Measurements from ENCODE around the gene JAML.
A peak's percentile ranks its signal among the peaks of the same experiment; 100 is the strongest.
"Not testable (repeated sequence)": the region's sequence is repeated elsewhere in the genome, so short reads cannot be mapped to it uniquely, and the experiment has no call there.

Gene JAML

DNA sequence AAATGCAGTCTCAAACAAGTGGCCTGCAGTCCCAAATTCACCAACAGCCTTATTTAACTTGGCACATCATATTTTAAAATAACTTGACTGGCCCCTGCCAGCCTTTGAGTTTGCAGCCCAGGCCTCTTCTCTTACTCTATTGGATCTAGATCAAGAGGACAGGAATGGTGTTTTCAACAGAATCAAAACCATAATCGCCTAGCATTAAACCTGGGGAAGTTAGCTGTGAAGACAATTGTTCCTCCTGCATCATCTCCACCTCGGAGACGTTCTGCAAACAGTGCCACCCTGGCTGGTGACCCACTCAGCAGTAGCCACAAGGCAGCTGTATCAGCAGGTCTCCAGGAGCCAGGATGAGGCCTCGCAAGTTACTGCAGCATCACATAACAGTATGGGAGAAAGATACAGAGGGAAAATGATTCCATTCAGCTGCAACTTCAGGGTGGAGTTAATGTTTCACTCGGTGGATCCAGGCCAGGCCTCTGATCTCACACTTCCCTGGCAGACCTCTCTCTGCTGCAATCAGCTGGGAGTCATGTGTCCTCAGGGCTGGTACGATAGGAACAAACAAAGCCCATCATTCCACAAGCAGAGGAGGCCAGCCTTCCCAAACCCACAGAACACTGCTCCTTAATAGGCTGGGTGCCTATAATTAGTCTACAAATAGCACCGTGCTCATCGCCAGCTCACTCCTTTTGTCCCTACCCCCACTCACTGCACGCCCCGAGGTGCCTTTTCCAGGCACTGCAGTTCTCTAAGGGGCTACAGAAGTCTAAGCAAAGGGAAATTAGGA, 29.8 kb downstream of the JAML start:
- peaks cover 6% of the 10 kb centered on the region for H3K4me1 ChIP-seq (ENCODE audit: control insufficient read depth, insufficient read depth, low read depth, low read length)
- H3K79me1 ChIP-seq (replicated peaks; ENCODE audit: low read length, poor library complexity, severe bottlenecking) = no peaks in the 10 kb centered on the region
- no peak overlapping the region for H2BK12ac ChIP-seq (ENCODE audit: low read length in 2 of 2)
- H4K91ac ChIP-seq (ENCODE audit: low read length) = no peak overlapping the region
- no peak overlapping the region for H3K23ac ChIP-seq (ENCODE audit: low read length in 2 of 2)
- no peak overlapping the region for H2AFZ ChIP-seq (ENCODE audit: low read depth, low read length)
- no peak overlapping the region for H2BK5ac ChIP-seq (ENCODE audit: low read depth, low read length, poor library complexity, severe bottlenecking)
- H3K36me3 ChIP-seq (ENCODE audit: control insufficient read depth in 1 of 2, insufficient read depth in 2 of 2, low read depth in 1 of 2, low read length in 2 of 2) = no peaks in the 10 kb centered on the region
- H2BK15ac ChIP-seq (ENCODE audit: low read depth, poor library complexity, severe bottlenecking) = no peak overlapping the region
- DNase-seq = peak; percentile 23
- no peak overlapping the region for H4K8ac ChIP-seq (ENCODE audit: low read length)
- no peak overlapping the region for H3K14ac ChIP-seq (ENCODE audit: low read length in 2 of 2)
- H3K4ac ChIP-seq (ENCODE audit: low read depth in 1 of 2, low read length in 2 of 2) = no peak overlapping the region
- H3K18ac ChIP-seq (ENCODE audit: low read depth in 1 of 2, low read length in 2 of 2) = no peak overlapping the region
- peak overlapping the region; percentile 75 for H3K9ac ChIP-seq (ENCODE audit: low read length)
- H2AK5ac ChIP-seq (ENCODE audit: low read length, severe bottlenecking) = no peak overlapping the region
- H3K4me2 ChIP-seq (ENCODE audit: low read length, poor library complexity, severe bottlenecking) = peak overlapping the region; percentile 2
- no peak overlapping the region for H2BK120ac ChIP-seq (ENCODE audit: low read depth, low read length)
- no peaks in the 10 kb centered on the region for H3K9me3 ChIP-seq (ENCODE audit: control insufficient read depth, low read length)
- H3K4me3 ChIP-seq (ENCODE audit: insufficient read depth in 1 of 2, low read depth in 1 of 2, low read length in 2 of 2) = peak overlapping the region in 1 of 2 experiments; percentile 11
- H3K27ac ChIP-seq (ENCODE audit: low read length, poor library complexity, severe bottlenecking) = peak overlapping the region; percentile 58
- 67% methylated on average over 10 of the region's 10 CpGs for WGBS
- peaks cover 0 to 3% of the 10 kb centered on the region in 2 experiments for H3K27me3 ChIP-seq (ENCODE audit: control insufficient read depth in 1 of 2, insufficient read depth in 1 of 2, low read length in 2 of 2)

DNA sequence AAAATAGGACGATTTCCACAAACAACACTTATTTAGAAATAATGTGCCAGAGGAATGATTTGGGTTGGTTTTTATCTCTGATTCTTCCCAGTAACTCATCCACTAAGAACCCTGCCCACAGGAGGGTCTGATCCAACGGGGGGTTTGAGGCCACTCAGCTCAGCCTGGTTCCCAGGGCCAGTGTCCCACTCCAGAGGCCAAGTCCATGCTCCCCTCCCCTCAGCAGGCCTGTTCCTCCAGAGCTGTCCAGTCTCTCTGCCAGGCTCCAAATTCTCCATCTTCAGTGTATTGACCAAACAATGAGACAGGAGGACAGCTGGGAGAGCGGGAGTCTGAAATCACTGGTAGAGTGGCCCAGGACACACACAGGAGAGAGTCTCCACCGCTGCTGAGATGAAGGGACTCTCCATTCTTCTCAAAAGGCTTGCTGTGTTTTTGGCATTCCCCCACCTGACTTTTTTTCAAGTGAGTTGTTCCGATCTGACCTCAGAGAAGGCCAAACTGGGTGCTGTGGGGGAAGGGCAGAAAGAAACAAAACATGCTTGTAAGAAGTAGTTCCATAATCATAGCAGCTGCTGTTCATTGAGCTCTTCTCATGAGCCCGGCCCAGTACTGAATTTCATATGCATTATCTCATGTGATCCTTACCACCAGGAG, 30.8 kb downstream of the JAML start:
- H2BK12ac ChIP-seq (ENCODE audit: low read length in 2 of 2) = no peak overlapping the region
- H2AK5ac ChIP-seq (ENCODE audit: low read length, severe bottlenecking) = peak overlapping the region; percentile 31
- DNase-seq = no peak
- no peak overlapping the region for H3K14ac ChIP-seq (ENCODE audit: low read length in 2 of 2)
- H2AFZ ChIP-seq (ENCODE audit: low read depth, low read length) = no peak overlapping the region
- H3K4me2 ChIP-seq (ENCODE audit: low read length, poor library complexity, severe bottlenecking) = no peak overlapping the region
- no peaks in the 10 kb centered on the region for H3K79me1 ChIP-seq (replicated peaks; ENCODE audit: low read length, poor library complexity, severe bottlenecking)
- no peaks in the 10 kb centered on the region for H3K9me3 ChIP-seq (ENCODE audit: control insufficient read depth, low read length)
- H3K36me3 ChIP-seq (ENCODE audit: control insufficient read depth in 1 of 2, insufficient read depth in 2 of 2, low read depth in 1 of 2, low read length in 2 of 2) = no peaks in the 10 kb centered on the region
- no peak overlapping the region for H3K4ac ChIP-seq (ENCODE audit: low read depth in 1 of 2, low read length in 2 of 2)
- H3K27ac ChIP-seq (ENCODE audit: low read length, poor library complexity, severe bottlenecking) = peak overlapping the region; percentile 58
- H2BK5ac ChIP-seq (ENCODE audit: low read depth, low read length, poor library complexity, severe bottlenecking) = no peak overlapping the region
- peaks cover 6% of the 10 kb centered on the region for H3K4me1 ChIP-seq (ENCODE audit: control insufficient read depth, insufficient read depth, low read depth, low read length)
- peaks cover 0 to 3% of the 10 kb centered on the region in 2 experiments for H3K27me3 ChIP-seq (ENCODE audit: control insufficient read depth in 1 of 2, insufficient read depth in 1 of 2, low read length in 2 of 2)
- H3K4me3 ChIP-seq (ENCODE audit: insufficient read depth in 1 of 2, low read depth in 1 of 2, low read length in 2 of 2) = no peak overlapping the region
- WGBS = 66% methylated on average over 4 of the region's 6 CpGs
- no peak overlapping the region for H3K23ac ChIP-seq (ENCODE audit: low read length in 2 of 2)
- H4K91ac ChIP-seq (ENCODE audit: low read length) = no peak overlapping the region
- H4K8ac ChIP-seq (ENCODE audit: low read length) = no peak overlapping the region
- no peak overlapping the region for H2BK120ac ChIP-seq (ENCODE audit: low read depth, low read length)
- no peak overlapping the region for H3K18ac ChIP-seq (ENCODE audit: low read depth in 1 of 2, low read length in 2 of 2)
- H3K9ac ChIP-seq (ENCODE audit: low read length) = peak overlapping the region; percentile 75
- H2BK15ac ChIP-seq (ENCODE audit: low read depth, poor library complexity, severe bottlenecking) = no peak overlapping the region

DNA sequence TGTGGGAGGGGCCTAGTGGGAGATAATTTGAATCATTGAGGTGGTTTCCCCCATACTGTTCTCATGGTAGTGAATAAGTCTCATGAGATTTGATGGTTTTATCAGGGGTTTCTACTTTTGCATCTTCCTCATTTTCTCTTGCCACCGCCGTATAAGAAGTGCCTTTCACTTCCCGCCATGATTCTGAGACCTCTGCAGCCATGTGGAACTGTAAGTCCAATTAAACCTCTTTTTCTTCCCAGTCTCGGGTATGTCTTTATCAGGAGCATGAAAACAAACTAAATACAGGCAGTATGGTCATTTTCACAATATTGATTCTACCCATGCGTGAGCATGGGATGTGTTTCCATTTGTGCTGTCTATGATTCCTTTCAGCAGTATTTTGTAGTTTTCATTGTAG, 32.0 kb downstream of the JAML start:
- 97% methylated on average over 3 of the region's 5 CpGs for WGBS
- H3K4me3 ChIP-seq (ENCODE audit: insufficient read depth in 1 of 2, low read depth in 1 of 2, low read length in 2 of 2); H3K9me3 ChIP-seq (ENCODE audit: control insufficient read depth, low read length): not testable (repeated sequence)

DNA sequence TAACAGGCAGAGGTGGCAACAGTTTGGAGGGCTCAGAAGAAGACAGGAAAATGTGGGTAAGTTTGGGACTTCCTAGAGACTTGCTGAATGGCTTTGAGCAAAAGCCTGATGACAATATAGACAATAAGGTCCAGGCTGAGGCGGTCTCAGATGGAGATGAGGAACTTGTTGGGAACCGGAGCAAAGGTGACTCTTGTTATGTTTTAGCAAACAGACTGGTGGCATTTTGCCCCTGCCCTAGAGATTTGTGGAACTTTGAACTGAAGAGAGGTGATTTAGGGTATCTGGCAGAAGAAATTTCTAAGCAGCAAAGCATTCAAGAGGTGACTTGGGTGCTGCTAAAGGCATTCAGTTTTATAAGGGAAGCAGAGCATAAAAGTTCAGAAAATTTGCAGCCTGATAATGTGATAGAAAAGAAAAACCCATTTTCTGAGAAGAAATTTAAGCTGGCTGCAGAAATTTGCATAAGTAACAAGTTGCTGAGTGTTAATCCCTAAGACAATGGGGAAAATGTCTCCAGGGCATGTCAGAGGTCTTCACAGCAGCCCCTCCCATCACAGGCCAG, 33.8 kb downstream of the JAML start:
- not testable (repeated sequence) for H4K8ac ChIP-seq (ENCODE audit: low read length)

More for the DNA sequence above, 32.0 kb downstream of the JAML start:
- H3K36me3 ChIP-seq (ENCODE audit: control insufficient read depth in 1 of 2, insufficient read depth in 2 of 2, low read depth in 1 of 2, low read length in 2 of 2); H2BK5ac ChIP-seq (ENCODE audit: low read depth, low read length, poor library complexity, severe bottlenecking); H3K4me1 ChIP-seq (ENCODE audit: control insufficient read depth, insufficient read depth, low read depth, low read length); DNase-seq; H4K91ac ChIP-seq (ENCODE audit: low read length); H3K18ac ChIP-seq (ENCODE audit: low read depth in 1 of 2, low read length in 2 of 2); H2AK5ac ChIP-seq (ENCODE audit: low read length, severe bottlenecking); H3K23ac ChIP-seq (ENCODE audit: low read length in 2 of 2); H3K27me3 ChIP-seq (ENCODE audit: control insufficient read depth in 1 of 2, insufficient read depth in 1 of 2, low read length in 2 of 2); H3K4ac ChIP-seq (ENCODE audit: low read depth in 1 of 2, low read length in 2 of 2); H3K27ac ChIP-seq (ENCODE audit: low read length, poor library complexity, severe bottlenecking); H3K9ac ChIP-seq (ENCODE audit: low read length); H2BK15ac ChIP-seq (ENCODE audit: low read depth, poor library complexity, severe bottlenecking); H3K14ac ChIP-seq (ENCODE audit: low read length in 2 of 2); H2BK12ac ChIP-seq (ENCODE audit: low read length in 2 of 2); H3K79me1 ChIP-seq (replicated peaks; ENCODE audit: low read length, poor library complexity, severe bottlenecking); H2BK120ac ChIP-seq (ENCODE audit: low read depth, low read length); H4K8ac ChIP-seq (ENCODE audit: low read length); H3K4me2 ChIP-seq (ENCODE audit: low read length, poor library complexity, severe bottlenecking); H2AFZ ChIP-seq (ENCODE audit: low read depth, low read length): not testable (repeated sequence)

More for the DNA sequence above, 33.8 kb downstream of the JAML start:
- H3K14ac ChIP-seq (ENCODE audit: low read length in 2 of 2); H3K9ac ChIP-seq (ENCODE audit: low read length); H3K36me3 ChIP-seq (ENCODE audit: control insufficient read depth in 1 of 2, insufficient read depth in 2 of 2, low read depth in 1 of 2, low read length in 2 of 2); H3K4me2 ChIP-seq (ENCODE audit: low read length, poor library complexity, severe bottlenecking); DNase-seq; H2BK120ac ChIP-seq (ENCODE audit: low read depth, low read length); H3K23ac ChIP-seq (ENCODE audit: low read length in 2 of 2); H3K27ac ChIP-seq (ENCODE audit: low read length, poor library complexity, severe bottlenecking); H3K79me1 ChIP-seq (replicated peaks; ENCODE audit: low read length, poor library complexity, severe bottlenecking); H2BK15ac ChIP-seq (ENCODE audit: low read depth, poor library complexity, severe bottlenecking); H3K4me3 ChIP-seq (ENCODE audit: insufficient read depth in 1 of 2, low read depth in 1 of 2, low read length in 2 of 2); H3K18ac ChIP-seq (ENCODE audit: low read depth in 1 of 2, low read length in 2 of 2); H4K91ac ChIP-seq (ENCODE audit: low read length); H2BK12ac ChIP-seq (ENCODE audit: low read length in 2 of 2); H3K4ac ChIP-seq (ENCODE audit: low read depth in 1 of 2, low read length in 2 of 2); H3K9me3 ChIP-seq (ENCODE audit: control insufficient read depth, low read length); H2AK5ac ChIP-seq (ENCODE audit: low read length, severe bottlenecking); H2BK5ac ChIP-seq (ENCODE audit: low read depth, low read length, poor library complexity, severe bottlenecking); H2AFZ ChIP-seq (ENCODE audit: low read depth, low read length); H3K4me1 ChIP-seq (ENCODE audit: control insufficient read depth, insufficient read depth, low read depth, low read length): not testable (repeated sequence)
- WGBS = 70% methylated on average over 2 of the region's 2 CpGs
- H3K27me3 ChIP-seq (ENCODE audit: control insufficient read depth in 1 of 2, insufficient read depth in 1 of 2, low read length in 2 of 2) = peaks cover 9 to 15% of the 10 kb centered on the region in 2 experiments
